Vagina (tissue), 2 donors: ENCODE measurements around the gene GFM2. TPM values are rescaled to one million over a fixed set of nuclear protein-coding genes. Genes with fewer than 3 reads are reported as not detected.

ENCODE experiments used
- DNase-seq, 2 donors: peaks; one replicate each; pipeline ENCODE4 v3.0.0-alpha.2; 2017; ENCODE audit errors: extremely low spot score in 2 of 2
- H3K27ac ChIP-seq: fragments of 200-600 bp; sonication (generic); one replicate; pipeline ENCODE4 v1.5.1; 2019
- H3K27me3 ChIP-seq: fragments of 200-600 bp; sonication (generic); one replicate; pipeline ENCODE4 v1.5.1; 2019
- H3K36me3 ChIP-seq, 2 donors: fragments of 200-600 bp; sonication (generic); one replicate each; pipeline ENCODE4 v1.5.1; 2017 to 2019
- H3K4me1 ChIP-seq: fragments of 200-600 bp; sonication (generic); one replicate; pipeline ENCODE4 v1.5.1; 2019
- H3K4me3 ChIP-seq, 2 donors: fragments of 200-600 bp; sonication (generic); 1 replicate in 1 of 2; 2 replicates in 1 of 2; pipeline ENCODE4 v1.5.1; 2016 to 2019
- H3K9me3 ChIP-seq: fragments of 200-600 bp; sonication (generic); one replicate; pipeline ENCODE4 v1.5.1; 2019
- CTCF ChIP-seq, 3 experiments: fragments of 450-650 bp in 2 of 3; fragments of 200-600 bp in 1 of 3; sonication (generic) in 1 of 3; IDR thresholded peaks; one replicate each; pipeline ENCODE4 v1.5.1; 2017 to 2019; ENCODE audit warnings: antibody characterized with exemption in 3 of 3, mild to moderate bottlenecking in 2 of 3, moderate library complexity in 2 of 3
- POLR2A ChIP-seq, 2 donors: fragments of 450-650 bp; IDR thresholded peaks; one replicate each; pipeline ENCODE4 v1.6.1; 2017; ENCODE audit warnings: antibody characterized with exemption in 2 of 2, mild to moderate bottlenecking in 2 of 2, moderate library complexity in 2 of 2
- POLR2AphosphoS5 ChIP-seq, 2 donors: sonication (generic); formaldehyde crosslinking; IDR thresholded peaks; one replicate each; pipeline ENCODE4 v1.9.0; 2017; ENCODE audit warnings: antibody characterized with exemption in 2 of 2, mild to moderate bottlenecking in 2 of 2, low read depth in 1 of 2; ENCODE audit not compliant: insufficient read depth in 1 of 2
- intact Hi-C: fragments of 100-400 bp; cut with DNase I; formaldehyde crosslinking; loops from one replicate; pipeline ENCODE4 v1.15.1; 2023
- small RNA-seq: library from RNA; depleted of rRNA; stranded (forward); fragments of <200 nt; gene quantifications from one replicate; pipeline ENCODE3, GENCODE V24; 2016
- total RNA-seq: library from RNA; depleted of rRNA; stranded (reverse); fragments of >200 nt; gene quantifications from one replicate; pipeline ENCODE4 v1.2.3, GENCODE V29; 2016

Gene GFM2
- total RNA-seq, 1 donor from 2014 or later, result 29.5 TPM

GRCh38 chr5:74673011-74673790 is 93.7 kb downstream of the GFM2 start:
- peak overlapping the region in 1 of 2 donors; percentile 13 for H3K4me3 ChIP-seq
- peaks cover 6% of the 10 kb centered on the region for H3K4me1 ChIP-seq
- TF ChIP-seq POLR2AphosphoS5 (IDR thresholded peaks at IDR 0.05; ENCODE audit: insufficient read depth in 1 of 2, low read depth in 1 of 2) (no peak), CTCF (IDR thresholded peaks at IDR 0.05) (peak; percentile 16 to 49 (median 37))
- intact Hi-C loops, result no loop called here
- no peak for DNase-seq
- no peaks in the 10 kb centered on the region for H3K9me3 ChIP-seq
- H3K27me3 ChIP-seq, result no peaks in the 10 kb centered on the region
- H3K27ac ChIP-seq, result peak overlapping the region; percentile 37
- no peaks in the 10 kb centered on the region for H3K36me3 ChIP-seq

GRCh38 chr5:74672215-74672877 is 94.6 kb downstream of the GFM2 start:
- H3K36me3 ChIP-seq, result no peaks in the 10 kb centered on the region
- peaks cover 6% of the 10 kb centered on the region for H3K4me1 ChIP-seq
- no peaks in the 10 kb centered on the region for H3K9me3 ChIP-seq
- H3K27ac ChIP-seq, result no peak overlapping the region
- intact Hi-C loops, result loop anchor here (1.0 kb wide), 1 partner anchor 246 kb away; no protein-coding TSS in a partner anchor
- DNase-seq, result no peak
- TF ChIP-seq POLR2A (IDR thresholded peaks at IDR 0.05) (no peak), CTCF (IDR thresholded peaks at IDR 0.05) (no peak), POLR2AphosphoS5 (IDR thresholded peaks at IDR 0.05; ENCODE audit: insufficient read depth in 1 of 2, low read depth in 1 of 2) (no peak)
- H3K4me3 ChIP-seq, result no peak overlapping the region
- H3K27me3 ChIP-seq, result no peaks in the 10 kb centered on the region

Small RNA genes lying within 50 kb of the gene (small RNA-seq; reads per million reads assigned to genes)
- gene RNU6-658P, result not detected

Other genes starting within 250 kb of the GFM2 start
- gene ENC1, start 126.4 kb downstream of the GFM2 start, total RNA-seq, result 7.1 TPM
- 118 TPM for gene HEXB, start 81.9 kb downstream of the GFM2 start, total RNA-seq
- 119 TPM for gene NSA2, start 132 bp upstream of the GFM2 start, total RNA-seq
- gene FAM169A, start 99.3 kb upstream of the GFM2 start, total RNA-seq, result 0.98 TPM